Suprapubic skin (tissue), 4 donors: Measurements from ENCODE around the gene RPS21. TPM values are rescaled to one million over a fixed set of nuclear protein-coding genes. Genes with fewer than 3 reads are reported as not detected.

ENCODE experiments used
- DNase-seq, 2 donors: peaks; one replicate each; pipeline ENCODE4 v3.0.0-alpha.2; 2019; ENCODE audit warnings: low spot score in 2 of 2
- H3K27ac ChIP-seq: fragments of 200-600 bp; sonication (generic); one replicate; pipeline ENCODE4 v1.5.1; 2019
- H3K27me3 ChIP-seq: fragments of 200-600 bp; sonication (generic); one replicate; pipeline ENCODE4 v1.5.1; 2019
- H3K36me3 ChIP-seq: fragments of 200-600 bp; sonication (generic); one replicate; pipeline ENCODE4 v1.5.1; 2019
- H3K4me1 ChIP-seq: fragments of 200-600 bp; sonication (generic); one replicate; pipeline ENCODE4 v1.5.1; 2019
- H3K4me3 ChIP-seq: fragments of 200-600 bp; sonication (generic); one replicate; pipeline ENCODE4 v1.5.1; 2019; ENCODE audit warnings: mild to moderate bottlenecking
- H3K9me3 ChIP-seq: fragments of 200-600 bp; sonication (generic); one replicate; pipeline ENCODE4 v1.5.1; 2019
- CTCF ChIP-seq, 2 donors: fragments of 200-600 bp in 1 of 2; fragments of 450-650 bp in 1 of 2; sonication (generic) in 1 of 2; IDR thresholded peaks; one replicate each; pipeline ENCODE4 v1.5.1; 2016 to 2019; ENCODE audit warnings: antibody characterized with exemption in 2 of 2, mild to moderate bottlenecking in 1 of 2, moderate library complexity in 1 of 2
- EP300 ChIP-seq: sonication (generic); formaldehyde crosslinking; IDR thresholded peaks from one replicate; pipeline ENCODE4 v1.6.1; 2017; ENCODE audit warnings: antibody characterized with exemption
- POLR2A ChIP-seq, 2 donors: fragments of 450-650 bp; IDR thresholded peaks; one replicate each; pipeline ENCODE4 v1.6.1; 2017; ENCODE audit warnings: antibody characterized with exemption in 2 of 2, mild to moderate bottlenecking in 2 of 2, moderate library complexity in 2 of 2
- POLR2AphosphoS5 ChIP-seq, 3 donors: sonication (generic); formaldehyde crosslinking; IDR thresholded peaks; one replicate each; pipeline ENCODE4 v1.6.1; 2017; ENCODE audit warnings: antibody characterized with exemption in 3 of 3
- WGBS: methylation state at CpG from one replicate; pipeline ENCODE4 v1.1.5; 2018; 5-methylcytosine and 5-hydroxymethylcytosine counted together
- total RNA-seq, 4 donors: library from RNA; depleted of rRNA; stranded (reverse); fragments of >200 nt; gene quantifications; one replicate each; pipeline ENCODE4 v1.1.0, GENCODE V29; 2016

RPS21 gene
- total RNA-seq, 4 donors from 2014 or later, result 1,604 to 3,217 (median 2,363) TPM

DNA sequence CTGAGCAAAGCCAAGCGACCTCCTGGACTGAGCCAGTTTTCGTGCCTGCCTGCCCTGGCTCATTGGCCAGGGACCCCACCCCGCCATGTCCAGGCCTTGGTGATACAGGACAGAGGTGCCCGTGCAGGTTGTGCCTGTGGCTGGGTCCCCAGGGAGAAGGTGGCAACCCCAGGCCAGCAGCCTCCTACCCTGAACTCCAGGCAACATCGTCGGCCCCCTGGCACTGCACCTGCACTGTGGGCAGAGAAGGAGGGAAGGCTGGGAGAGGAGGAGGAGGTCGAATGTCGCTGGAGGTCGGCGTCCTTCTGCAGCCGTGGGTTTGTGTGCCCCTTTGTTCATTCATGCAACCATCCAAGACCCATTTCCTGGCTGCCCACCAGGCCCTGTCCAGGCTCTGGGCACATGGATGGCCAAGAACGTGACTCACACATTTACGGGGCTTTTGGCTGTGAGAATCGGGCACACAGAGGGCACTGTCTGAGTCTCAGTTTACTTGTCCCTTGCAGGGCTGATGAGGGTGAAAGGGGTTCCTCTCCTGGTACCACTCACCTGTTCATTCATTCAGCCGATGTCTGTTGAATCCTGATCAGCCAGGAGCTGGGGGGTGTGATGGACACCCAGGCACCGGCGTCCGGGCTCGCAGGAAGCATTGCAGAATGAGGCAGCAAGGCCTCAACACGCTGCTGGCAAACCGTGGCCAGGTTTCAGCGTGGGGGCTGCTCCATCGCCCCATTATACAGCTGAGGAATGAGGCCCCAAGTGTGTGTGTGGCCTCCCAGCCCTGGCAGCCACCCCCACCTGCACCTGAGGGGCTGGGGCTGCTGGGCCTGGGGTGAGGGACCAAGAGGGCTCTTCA lies 42.8 kb downstream of the RPS21 start:
- H3K36me3 ChIP-seq, result no peaks in the 10 kb centered on the region
- H3K4me3 ChIP-seq, result no peak overlapping the region
- H3K9me3 ChIP-seq, result no peaks in the 10 kb centered on the region
- DNase-seq, result no peak
- 74% methylated on average over 8 of the region's 23 CpGs for WGBS
- no peak overlapping the region for H3K27ac ChIP-seq
- peaks cover 36% of the 10 kb centered on the region for H3K27me3 ChIP-seq
- H3K4me1 ChIP-seq, result peaks cover 31% of the 10 kb centered on the region
- TF ChIP-seq CTCF (IDR thresholded peaks at IDR 0.05), result no peak
- no peak for TF ChIP-seq POLR2AphosphoS5 (IDR thresholded peaks at IDR 0.05)
- TF ChIP-seq EP300, result no peak
- TF ChIP-seq POLR2A (IDR thresholded peaks at IDR 0.05), result no peak

DNA sequence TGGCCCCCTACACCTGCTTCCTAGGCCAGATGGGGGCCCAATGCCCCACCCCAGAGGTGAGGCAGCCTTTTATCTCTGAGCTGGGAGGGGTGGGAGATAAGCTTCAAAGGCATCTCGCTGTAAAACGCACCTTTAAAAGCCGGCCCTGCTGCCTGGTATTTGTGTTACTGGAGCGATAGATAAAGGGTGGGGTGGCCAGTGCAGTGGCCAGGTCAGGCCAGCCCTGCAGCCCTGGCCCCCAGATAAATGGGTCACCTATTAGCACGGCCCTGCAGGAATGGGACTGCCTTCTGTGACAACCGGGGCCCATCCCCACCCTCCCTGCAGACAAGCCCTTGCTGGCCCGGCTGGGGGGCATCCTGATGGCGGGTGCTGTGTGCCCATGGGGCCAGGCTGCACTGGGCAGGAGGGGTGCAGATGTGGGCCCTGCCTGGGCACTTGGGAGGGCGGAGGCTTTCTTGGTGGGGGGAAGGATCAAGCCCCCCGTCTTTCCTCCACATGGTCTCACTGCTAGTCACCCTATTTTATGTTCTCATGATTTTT lies 43.5 kb downstream of the RPS21 start:
- Histone ChIP-seq H3K4me1 (peaks cover 31% of the 10 kb centered on the region), H3K27ac (no peak overlapping the region), H3K27me3 (peaks cover 32% of the 10 kb centered on the region), H3K9me3 (no peaks in the 10 kb centered on the region), H3K4me3 (no peak overlapping the region), H3K36me3 (no peaks in the 10 kb centered on the region)
- WGBS, result 53% methylated on average over 9 of the region's 10 CpGs
- DNase-seq, result no peak
- no peak for TF ChIP-seq EP300
- no peak for TF ChIP-seq POLR2A (IDR thresholded peaks at IDR 0.05)
- TF ChIP-seq POLR2AphosphoS5 (IDR thresholded peaks at IDR 0.05), result no peak
- TF ChIP-seq CTCF (IDR thresholded peaks at IDR 0.05), result no peak

DNA sequence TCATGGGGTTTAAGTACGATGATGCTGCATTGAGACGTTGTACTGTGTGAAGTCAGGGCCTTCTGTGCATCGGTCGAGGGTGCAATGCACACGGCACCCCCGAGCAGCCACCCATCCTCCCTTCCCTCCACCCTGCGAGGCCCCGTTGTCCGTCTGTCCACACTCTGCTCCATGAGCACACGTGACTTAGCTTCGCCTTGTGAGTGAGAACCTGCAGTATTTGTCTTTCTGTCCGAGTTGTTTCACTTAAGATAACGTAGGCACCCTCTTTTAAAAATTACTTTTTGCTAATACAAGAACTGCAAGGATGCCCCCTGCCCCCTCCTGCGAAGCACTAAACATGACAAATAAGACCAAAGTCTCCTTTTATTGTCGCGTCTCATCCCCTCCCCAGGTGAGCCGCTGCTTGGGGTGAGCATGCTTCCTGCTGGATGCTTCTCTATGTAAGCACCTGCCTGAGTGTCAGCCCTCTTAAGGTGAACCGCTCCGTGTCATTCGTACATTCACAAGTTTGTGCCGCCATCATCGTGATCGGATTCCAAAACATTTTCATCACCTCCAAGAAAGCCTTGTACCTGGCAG lies 44.1 kb downstream of the RPS21 start:
- Histone ChIP-seq H3K9me3 (no peaks in the 10 kb centered on the region), H3K27ac (no peak overlapping the region), H3K27me3 (peaks cover 29% of the 10 kb centered on the region), H3K4me3 (no peak overlapping the region), H3K4me1 (peaks cover 31% of the 10 kb centered on the region), H3K36me3 (no peaks in the 10 kb centered on the region)
- WGBS, result 80% methylated on average over 23 of the region's 23 CpGs
- no peak for DNase-seq
- TF ChIP-seq CTCF (IDR thresholded peaks at IDR 0.05) (no peak), EP300 (no peak), POLR2A (IDR thresholded peaks at IDR 0.05) (no peak), POLR2AphosphoS5 (IDR thresholded peaks at IDR 0.05) (no peak)

- no peak for TF ChIP-seq EP300
- no peak for TF ChIP-seq POLR2AphosphoS5 (IDR thresholded peaks at IDR 0.05)
- no peak for TF ChIP-seq POLR2A (IDR thresholded peaks at IDR 0.05)
- TF ChIP-seq CTCF (IDR thresholded peaks at IDR 0.05), result no peak
- WGBS, result 44% methylated on average over 30 of the region's 32 CpGs
- Histone ChIP-seq H3K27me3 (peaks cover 45% of the 10 kb centered on the region), H3K36me3 (no peaks in the 10 kb centered on the region), H3K27ac (no peak overlapping the region), H3K4me1 (peaks cover 10% of the 10 kb centered on the region), H3K9me3 (no peaks in the 10 kb centered on the region), H3K4me3 (no peak overlapping the region)
- no peak for DNase-seq
Measured at GRCh38 chr20:62433658-62434497, 47.0 kb downstream of the RPS21 start.
